ENCODE results near the gene CDKN1A.

CDKN1A gene

GRCh38 chr6:36678488-36679042, at the start of gene CDKN1A:
CDKN1A (plus strand) TSS chr6:36678714; CDS start chr6:36684102, 5,388 bp downstream.
- peak; percentile 20 for TF ChIP-seq CTCF (IDR thresholded peaks at IDR 0.05)
- Histone ChIP-seq H3K27ac (no peak within 1 kb of the TSS), H3K9me3 (no peaks in the 10 kb centered on the region), H3K4me3 (ENCODE audit: low read depth in 1 of 2, low read length in 1 of 2) (peak within 1 kb of the TSS; percentile 67 to 75), H3K4me1 (ENCODE audit: control insufficient read depth in 1 of 2, insufficient read depth in 1 of 2, low read depth in 1 of 2, low read length in 1 of 2) (peaks cover 44% of the 10 kb centered on the region in 2 experiments), H3K36me3 (no peaks in the 10 kb centered on the region), H3K27me3 (peaks cover 68% of the 10 kb centered on the region)

- Histone ChIP-seq H3K36me3 (no peaks in the 10 kb centered on the region), H3K9me3 (no peaks in the 10 kb centered on the region), H3K4me1 (ENCODE audit: control insufficient read depth in 1 of 2, insufficient read depth in 1 of 2, low read depth in 1 of 2, low read length in 1 of 2) (peaks cover 10 to 15% of the 10 kb centered on the region in 2 experiments), H3K27me3 (no peaks in the 10 kb centered on the region), H3K4me3 (ENCODE audit: low read depth in 1 of 2, low read length in 1 of 2) (no peak overlapping the region), H3K27ac (no peak overlapping the region)
- no peak for TF ChIP-seq CTCF (IDR thresholded peaks at IDR 0.05)
These were observed 48.7 kb upstream of the CDKN1A start for GRCh38 chr6:36629784-36630183.

- TF ChIP-seq CTCF (IDR thresholded peaks at IDR 0.05): no peak
- H3K9me3 ChIP-seq: no peaks in the 10 kb centered on the region
- no peaks in the 10 kb centered on the region for H3K27me3 ChIP-seq
- H3K27ac ChIP-seq: no peak overlapping the region
- H3K4me3 ChIP-seq (ENCODE audit: low read depth in 1 of 2, low read length in 1 of 2): no peak overlapping the region
- H3K4me1 ChIP-seq (ENCODE audit: control insufficient read depth in 1 of 2, insufficient read depth in 1 of 2, low read depth in 1 of 2, low read length in 1 of 2): peaks cover 6 to 7% of the 10 kb centered on the region in 2 experiments
- no peaks in the 10 kb centered on the region for H3K36me3 ChIP-seq
These were observed 47.0 kb upstream of the CDKN1A start for GRCh38 chr6:36631326-36632011.

GRCh38 chr6:36633370-36633769, 45.1 kb upstream of the CDKN1A start:
- H3K36me3 ChIP-seq: no peaks in the 10 kb centered on the region
- H3K27me3 ChIP-seq: no peaks in the 10 kb centered on the region
- H3K4me3 ChIP-seq (ENCODE audit: low read depth in 1 of 2, low read length in 1 of 2): no peak overlapping the region
- no peak for TF ChIP-seq CTCF (IDR thresholded peaks at IDR 0.05)
- no peak overlapping the region for H3K27ac ChIP-seq
- peaks cover 6 to 7% of the 10 kb centered on the region in 2 experiments for H3K4me1 ChIP-seq (ENCODE audit: control insufficient read depth in 1 of 2, insufficient read depth in 1 of 2, low read depth in 1 of 2, low read length in 1 of 2)
- no peaks in the 10 kb centered on the region for H3K9me3 ChIP-seq

- TF ChIP-seq CTCF (IDR thresholded peaks at IDR 0.05): no peak
- H3K27ac ChIP-seq: no peak overlapping the region
These were observed 44.6 kb upstream of the CDKN1A start for GRCh38 chr6:36633915-36634314.

More at GRCh38 chr6:36633915-36634314, 44.6 kb upstream of the CDKN1A start:
- Histone ChIP-seq H3K9me3 (no peaks in the 10 kb centered on the region), H3K27me3 (no peaks in the 10 kb centered on the region), H3K36me3 (no peaks in the 10 kb centered on the region), H3K4me3 (ENCODE audit: low read depth in 1 of 2, low read length in 1 of 2) (no peak overlapping the region), H3K4me1 (ENCODE audit: control insufficient read depth in 1 of 2, insufficient read depth in 1 of 2, low read depth in 1 of 2, low read length in 1 of 2) (peaks cover 4 to 7% of the 10 kb centered on the region in 2 experiments)
